Activated naive CD8-positive, alpha-beta T cell (primary cell): Measurements from ENCODE around the gene COX10.

Source experiments
- H3K27ac Mint-ChIP-seq: one replicate; pipeline ENCODE4 v1.8.0; 2021; ENCODE audit warnings: mixed read lengths
- H3K27me3 Mint-ChIP-seq: one replicate; pipeline ENCODE4 v1.8.0; 2021; ENCODE audit warnings: mixed read lengths
- H3K36me3 Mint-ChIP-seq: one replicate; pipeline ENCODE4 v1.8.0; 2021; ENCODE audit warnings: mixed read lengths
- H3K4me1 Mint-ChIP-seq: one replicate; pipeline ENCODE4 v1.8.0; 2021; ENCODE audit warnings: low read depth, mixed read lengths
- H3K4me3 Mint-ChIP-seq: one replicate; pipeline ENCODE4 v1.8.0; 2021; ENCODE audit warnings: mild to moderate bottlenecking, mixed read lengths
- H3K9me3 Mint-ChIP-seq: one replicate; pipeline ENCODE4 v1.8.0; 2021; ENCODE audit warnings: low read depth, mixed read lengths

Gene COX10

GRCh38 chr17:14092808-14093207, 23.5 kb downstream of the COX10 start:
- Mint-ChIP-seq H3K27me3 (no peaks in the 10 kb centered on the region), H3K27ac (peak overlapping the region; percentile 12), H3K4me1 (peaks cover 77% of the 10 kb centered on the region), H3K9me3 (no peaks in the 10 kb centered on the region), H3K4me3 (no peak overlapping the region), H3K36me3 (peaks cover 17% of the 10 kb centered on the region)

- Mint-ChIP-seq H3K9me3 (no peaks in the 10 kb centered on the region), H3K36me3 (peaks cover 6% of the 10 kb centered on the region), H3K27ac (no peak overlapping the region), H3K27me3 (no peaks in the 10 kb centered on the region), H3K4me1 (peaks cover 59% of the 10 kb centered on the region), H3K4me3 (no peak overlapping the region)
Measured at GRCh38 chr17:14094676-14095601, 25.6 kb downstream of the COX10 start.

GRCh38 chr17:14095631-14096030, 26.3 kb downstream of the COX10 start:
- no peaks in the 10 kb centered on the region for H3K9me3 Mint-ChIP-seq
- no peak overlapping the region for H3K4me3 Mint-ChIP-seq
- peaks cover 55% of the 10 kb centered on the region for H3K4me1 Mint-ChIP-seq
- peak overlapping the region; percentile 50 for H3K27ac Mint-ChIP-seq
- H3K27me3 Mint-ChIP-seq: no peaks in the 10 kb centered on the region
- H3K36me3 Mint-ChIP-seq: peaks cover 5% of the 10 kb centered on the region

GRCh38 chr17:14098246-14098645, 28.9 kb downstream of the COX10 start:
- Mint-ChIP-seq H3K27me3 (no peaks in the 10 kb centered on the region), H3K27ac (no peak overlapping the region), H3K4me3 (no peak overlapping the region), H3K4me1 (peaks cover 29% of the 10 kb centered on the region), H3K9me3 (no peaks in the 10 kb centered on the region), H3K36me3 (peaks cover 8% of the 10 kb centered on the region)

DNA sequence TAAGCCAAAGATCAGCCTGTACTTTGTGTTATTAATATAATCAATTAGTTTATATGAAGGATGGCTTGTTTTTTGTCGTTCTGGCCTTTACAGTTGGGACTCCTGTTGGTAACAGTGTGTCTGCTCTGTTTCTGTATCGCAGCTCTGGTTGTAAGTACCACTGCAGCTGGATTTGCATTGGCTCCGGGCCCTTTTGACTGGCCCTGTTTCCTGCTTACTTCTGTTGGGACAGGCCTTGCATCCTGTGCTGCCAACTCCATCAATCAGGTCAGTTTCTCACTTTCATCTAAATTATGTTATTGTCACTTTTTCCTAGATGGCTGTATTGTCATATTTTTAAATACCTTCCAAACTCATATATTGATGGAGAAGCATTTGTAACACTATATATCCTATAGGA, 32.7 kb downstream of the COX10 start:
- no peak overlapping the region for H3K27ac Mint-ChIP-seq
- peaks cover 10% of the 10 kb centered on the region for H3K4me1 Mint-ChIP-seq
- H3K9me3 Mint-ChIP-seq: no peaks in the 10 kb centered on the region
- H3K36me3 Mint-ChIP-seq: peaks cover 8% of the 10 kb centered on the region
- no peak overlapping the region for H3K4me3 Mint-ChIP-seq
- no peaks in the 10 kb centered on the region for H3K27me3 Mint-ChIP-seq

GRCh38 chr17:14103836-14104235, 34.5 kb downstream of the COX10 start:
- H3K4me1 Mint-ChIP-seq: peaks cover 22% of the 10 kb centered on the region
- H3K4me3 Mint-ChIP-seq: no peak overlapping the region
- no peaks in the 10 kb centered on the region for H3K9me3 Mint-ChIP-seq
- no peaks in the 10 kb centered on the region for H3K27me3 Mint-ChIP-seq
- H3K27ac Mint-ChIP-seq: no peak overlapping the region
- peaks cover 19% of the 10 kb centered on the region for H3K36me3 Mint-ChIP-seq

DNA sequence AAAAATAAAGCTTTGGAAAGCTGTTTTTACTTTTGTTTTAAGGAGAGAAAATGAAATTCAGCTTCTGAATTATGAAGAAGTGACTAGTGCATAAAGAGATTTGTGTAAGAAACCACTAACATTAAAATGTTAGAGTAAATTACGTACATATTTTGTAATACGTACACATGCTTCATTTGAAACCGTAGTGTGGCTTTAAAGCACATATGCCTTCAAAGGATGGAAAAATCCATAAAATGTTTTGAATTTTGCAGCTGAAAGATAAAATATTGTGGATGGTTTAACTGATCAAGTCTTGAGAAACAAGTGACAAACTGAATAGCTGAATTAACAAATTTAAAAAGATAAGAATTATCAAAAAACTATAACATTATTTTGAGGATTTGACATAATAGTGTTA, 35.4 kb downstream of the COX10 start:
- Mint-ChIP-seq H3K4me3 (no peak overlapping the region), H3K27me3 (no peaks in the 10 kb centered on the region), H3K4me1 (peaks cover 25% of the 10 kb centered on the region), H3K36me3 (peaks cover 19% of the 10 kb centered on the region), H3K9me3 (no peaks in the 10 kb centered on the region), H3K27ac (no peak overlapping the region)

DNA sequence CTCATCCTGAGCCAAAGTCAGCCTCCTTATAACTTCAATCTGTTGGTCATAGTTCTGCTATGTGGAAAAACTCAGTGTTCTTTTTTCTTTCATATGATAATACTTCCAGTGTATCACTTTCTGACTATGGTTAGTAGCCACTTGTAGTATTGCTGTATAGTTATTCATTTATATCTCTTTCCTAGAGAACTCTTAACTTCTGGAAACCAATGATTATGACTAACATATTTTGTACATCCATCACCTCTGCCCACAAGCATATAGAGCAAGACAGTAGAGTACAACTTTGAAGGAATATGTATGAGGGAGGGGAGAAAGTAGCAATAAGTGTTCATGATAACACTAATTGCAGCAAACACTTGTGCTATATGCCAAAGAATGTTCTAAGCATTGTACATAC, 38.6 kb downstream of the COX10 start:
- Mint-ChIP-seq H3K4me1 (peaks cover 47% of the 10 kb centered on the region), H3K27ac (no peak overlapping the region), H3K36me3 (peaks cover 19% of the 10 kb centered on the region), H3K4me3 (no peak overlapping the region), H3K9me3 (no peaks in the 10 kb centered on the region), H3K27me3 (no peaks in the 10 kb centered on the region)

- Mint-ChIP-seq H3K36me3 (peaks cover 25% of the 10 kb centered on the region), H3K27ac (no peak overlapping the region), H3K4me1 (peaks cover 66% of the 10 kb centered on the region), H3K9me3 (peaks cover 3% of the 10 kb centered on the region), H3K27me3 (no peaks in the 10 kb centered on the region), H3K4me3 (no peak overlapping the region)
Measured at GRCh38 chr17:14112407-14112806, 43.1 kb downstream of the COX10 start.

DNA sequence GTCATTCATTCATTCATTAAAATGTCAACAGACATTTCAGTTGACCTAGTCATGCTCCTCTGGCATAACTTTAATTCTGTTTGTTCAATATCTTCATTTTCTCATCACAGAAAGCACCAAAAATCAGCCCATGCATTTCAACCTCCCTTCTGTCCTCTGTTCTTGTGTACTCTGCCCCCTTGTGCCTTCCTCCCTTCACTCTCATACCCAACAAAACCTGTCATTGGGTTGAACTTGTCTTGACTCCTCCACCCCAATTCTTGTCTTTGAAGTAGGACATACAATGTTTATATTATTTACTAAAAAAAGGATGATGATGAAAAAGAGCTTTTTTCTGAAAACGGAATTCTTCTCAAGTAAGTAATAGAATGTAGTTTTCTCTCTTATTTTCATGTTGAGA, 43.8 kb downstream of the COX10 start:
- Mint-ChIP-seq H3K9me3 (peaks cover 3% of the 10 kb centered on the region), H3K4me1 (peaks cover 62% of the 10 kb centered on the region), H3K27me3 (no peaks in the 10 kb centered on the region), H3K4me3 (no peak overlapping the region), H3K27ac (no peak overlapping the region), H3K36me3 (peaks cover 19% of the 10 kb centered on the region)

- H3K9me3 Mint-ChIP-seq: peaks cover 3% of the 10 kb centered on the region
- H3K27me3 Mint-ChIP-seq: no peaks in the 10 kb centered on the region
- peaks cover 68% of the 10 kb centered on the region for H3K4me1 Mint-ChIP-seq
- H3K27ac Mint-ChIP-seq: no peak overlapping the region
- H3K4me3 Mint-ChIP-seq: no peak overlapping the region
- peaks cover 21% of the 10 kb centered on the region for H3K36me3 Mint-ChIP-seq
Measured at GRCh38 chr17:14116263-14117024, 47.1 kb downstream of the COX10 start.

GRCh38 chr17:14118951-14119350, 49.6 kb downstream of the COX10 start:
- Mint-ChIP-seq H3K36me3 (peaks cover 22% of the 10 kb centered on the region), H3K9me3 (peaks cover 6% of the 10 kb centered on the region), H3K4me1 (peaks cover 76% of the 10 kb centered on the region), H3K27ac (peak overlapping the region; percentile 80), H3K27me3 (no peaks in the 10 kb centered on the region), H3K4me3 (peak overlapping the region; percentile 33)

GRCh38 chr17:14119546-14119945, 50.2 kb downstream of the COX10 start:
- peak overlapping the region; percentile 24 for H3K4me3 Mint-ChIP-seq
- H3K27ac Mint-ChIP-seq: peak overlapping the region; percentile 80
- H3K36me3 Mint-ChIP-seq: peaks cover 20% of the 10 kb centered on the region
- no peaks in the 10 kb centered on the region for H3K27me3 Mint-ChIP-seq
- peaks cover 81% of the 10 kb centered on the region for H3K4me1 Mint-ChIP-seq
- peaks cover 6% of the 10 kb centered on the region for H3K9me3 Mint-ChIP-seq

DNA sequence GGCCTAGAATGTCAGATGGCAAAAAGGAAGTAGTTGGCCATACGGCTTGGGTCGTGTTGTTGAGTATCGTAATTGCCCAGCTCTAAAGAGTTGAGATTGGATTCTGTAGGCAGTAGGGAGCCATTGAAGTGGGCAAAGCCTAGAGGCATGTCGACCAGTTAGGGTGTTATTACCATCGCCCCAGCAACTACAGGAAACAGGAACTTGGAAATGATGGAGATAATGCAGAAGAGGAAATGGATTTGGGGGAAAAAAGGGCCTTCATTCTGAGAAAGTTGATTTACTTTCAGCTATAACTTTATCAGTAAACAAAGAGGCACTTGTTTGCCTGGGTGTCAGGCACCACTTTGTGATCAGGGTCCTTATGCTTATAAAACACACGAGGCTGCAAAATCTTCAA, 52.6 kb downstream of the COX10 start:
- H3K4me3 Mint-ChIP-seq: no peak overlapping the region
- H3K36me3 Mint-ChIP-seq: peaks cover 12% of the 10 kb centered on the region
- H3K4me1 Mint-ChIP-seq: peaks cover 74% of the 10 kb centered on the region
- H3K9me3 Mint-ChIP-seq: peaks cover 3% of the 10 kb centered on the region
- no peaks in the 10 kb centered on the region for H3K27me3 Mint-ChIP-seq
- no peak overlapping the region for H3K27ac Mint-ChIP-seq

DNA sequence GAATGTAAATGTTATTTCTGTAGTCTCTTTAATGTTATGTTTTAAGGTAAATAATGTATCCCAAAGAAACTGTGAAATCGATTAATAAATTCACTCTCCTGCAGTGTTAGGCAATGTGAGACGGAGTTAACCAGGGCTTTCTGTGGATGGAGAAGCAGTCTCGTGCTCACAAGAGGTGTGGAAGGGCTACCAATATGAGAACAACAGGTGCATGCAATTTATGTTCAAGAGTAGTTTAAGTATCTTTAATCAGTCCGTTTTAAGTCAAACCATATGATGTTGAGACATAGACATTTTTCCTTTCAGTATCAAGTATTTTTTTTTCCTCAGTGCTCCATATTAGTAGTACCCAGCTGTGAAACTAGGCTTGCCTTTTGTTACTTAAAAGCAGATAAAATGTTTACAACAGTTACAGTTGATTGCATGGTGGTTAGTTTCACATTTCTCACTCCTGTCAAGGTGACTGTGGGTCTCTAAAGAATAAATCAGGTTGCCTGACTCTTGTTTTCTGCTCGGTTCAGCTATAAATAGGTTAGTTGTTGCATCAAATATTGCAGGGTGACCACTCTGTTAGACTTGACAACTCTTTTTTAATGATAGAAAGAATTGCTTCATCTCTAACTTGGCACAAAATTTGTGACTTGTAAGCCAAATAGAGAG, 54.4 kb downstream of the COX10 start:
- Mint-ChIP-seq H3K27me3 (no peaks in the 10 kb centered on the region), H3K4me1 (peaks cover 63% of the 10 kb centered on the region), H3K36me3 (peaks cover 12% of the 10 kb centered on the region), H3K27ac (no peak overlapping the region), H3K4me3 (no peak overlapping the region), H3K9me3 (peaks cover 3% of the 10 kb centered on the region)
